ENCODE measurements around the gene PCK1. TPM values are rescaled to one million over a fixed set of nuclear protein-coding genes. Genes with fewer than 3 reads are reported as not detected.

PCK1 gene
- polyA plus RNA-seq, 1 experiment, result not detected

DNA sequence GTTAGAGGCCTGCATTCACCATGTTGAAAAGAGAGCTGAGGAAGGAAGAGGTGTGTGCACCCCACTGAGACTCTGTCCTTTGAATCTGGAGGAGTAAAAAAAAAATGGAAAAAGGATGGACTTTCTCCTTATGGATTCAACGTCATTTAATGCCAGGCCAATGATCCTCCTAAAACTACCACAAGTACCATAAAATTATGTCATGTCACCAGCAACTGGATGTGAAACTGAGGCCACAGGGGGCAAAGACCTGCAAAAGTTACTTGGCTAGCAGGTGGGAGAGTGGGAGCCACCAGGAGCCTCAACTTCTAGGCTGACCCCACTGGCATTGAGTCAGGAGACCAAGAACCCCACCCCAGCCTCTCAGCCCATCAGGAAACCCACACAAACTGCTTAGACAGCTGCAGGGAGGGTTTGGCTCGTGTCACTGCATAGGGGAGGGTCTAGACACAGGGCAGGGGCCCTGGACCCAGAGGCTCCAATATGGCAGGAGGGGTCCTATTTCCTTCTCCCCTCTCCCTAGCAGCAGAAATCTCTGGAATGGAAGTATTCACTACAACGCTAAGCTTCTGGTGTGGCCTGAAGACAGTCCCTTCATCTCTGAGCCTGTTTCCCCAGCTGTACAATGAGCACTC is 11.0 kb downstream of the PCK1 start:
- no peak for DNase-seq (ENCODE audit: low read depth)

DNA sequence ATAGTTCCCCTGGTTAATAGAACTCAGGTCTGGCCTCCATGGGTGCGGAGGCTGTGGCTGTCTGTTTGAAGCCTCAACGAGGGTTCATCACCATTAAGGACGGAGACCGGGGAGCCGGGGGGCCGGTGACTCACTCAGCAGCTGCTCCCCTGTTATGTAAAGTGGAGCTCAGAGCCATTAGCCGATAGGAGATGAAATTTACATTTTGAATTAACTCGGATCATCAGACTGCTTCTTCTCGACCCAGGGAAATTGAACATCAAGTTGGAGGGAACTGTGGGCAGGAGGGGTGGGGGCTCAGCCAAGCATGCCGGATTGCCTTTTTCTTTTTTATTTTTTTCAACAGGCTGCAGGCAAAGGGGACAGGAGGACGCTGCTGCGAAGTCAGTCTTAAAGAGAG is 12.3 kb downstream of the PCK1 start:
- H3K4me3 ChIP-seq (ENCODE audit: low read depth, low read length), result no peak overlapping the region
- ChIA-PET CTCF (interaction anchor here (0.7 kb wide), 1 partner anchor 71 kb away, joined by 3 read pairs; no protein-coding TSS in a partner anchor), POLR2A (no interaction called here)
- no peaks in the 10 kb centered on the region for H3K36me3 ChIP-seq (ENCODE audit: control insufficient read depth, insufficient read depth, low read length)
- peaks cover 12% of the 10 kb centered on the region for H3K27me3 ChIP-seq (ENCODE audit: control insufficient read depth, insufficient read depth, low read length)
- no peak for TF ChIP-seq CTCF (IDR thresholded peaks at IDR 0.05; ENCODE audit: insufficient read depth, low read depth, low read length)
- no peak for DNase-seq (ENCODE audit: low read depth)

More for the DNA sequence above, 11.0 kb downstream of the PCK1 start:
- TF ChIP-seq CTCF (IDR thresholded peaks at IDR 0.05; ENCODE audit: insufficient read depth, low read depth, low read length), result no peak
- H3K27me3 ChIP-seq (ENCODE audit: control insufficient read depth, insufficient read depth, low read length), result peaks cover 9% of the 10 kb centered on the region
- no peak overlapping the region for H3K4me3 ChIP-seq (ENCODE audit: low read depth, low read length)
- POLR2A ChIA-PET, result no interaction called here
- H3K36me3 ChIP-seq (ENCODE audit: control insufficient read depth, insufficient read depth, low read length), result no peaks in the 10 kb centered on the region
- CTCF ChIA-PET, result interaction anchor here (1.5 to 1.9 kb wide), 2 partner anchors 10 to 16 kb away, joined by 4 read pairs; no protein-coding TSS in a partner anchor

GRCh38 chr20:57573894-57574293 is 13.0 kb downstream of the PCK1 start:
- POLR2A ChIA-PET, result no interaction called here
- DNase-seq (ENCODE audit: low read depth), result no peak
- CTCF ChIA-PET, result interaction anchor here (0.7 to 1.1 kb wide), 2 partner anchors 8 to 71 kb away, joined by 3 to 4 read pairs; no protein-coding TSS in a partner anchor
- no peaks in the 10 kb centered on the region for H3K36me3 ChIP-seq (ENCODE audit: control insufficient read depth, insufficient read depth, low read length)
- peaks cover 16% of the 10 kb centered on the region for H3K27me3 ChIP-seq (ENCODE audit: control insufficient read depth, insufficient read depth, low read length)
- no peak overlapping the region for H3K4me3 ChIP-seq (ENCODE audit: low read depth, low read length)
- TF ChIP-seq CTCF (IDR thresholded peaks at IDR 0.05; ENCODE audit: insufficient read depth, low read depth, low read length), result peak; percentile 2; the same call in 1 of the 2 replicates

- ChIA-PET CTCF (no interaction called here), POLR2A (no interaction called here)
- Histone ChIP-seq H3K27me3 (ENCODE audit: control insufficient read depth, insufficient read depth, low read length) (peaks cover 17% of the 10 kb centered on the region), H3K36me3 (ENCODE audit: control insufficient read depth, insufficient read depth, low read length) (no peaks in the 10 kb centered on the region), H3K4me3 (ENCODE audit: low read depth, low read length) (no peak overlapping the region)
- TF ChIP-seq CTCF (IDR thresholded peaks at IDR 0.05; ENCODE audit: insufficient read depth, low read depth, low read length), result no peak
- DNase-seq (ENCODE audit: low read depth), result no peak
These were observed 14.0 kb downstream of the PCK1 start for GRCh38 chr20:57574954-57575353.

- no peak overlapping the region for H3K4me3 ChIP-seq (ENCODE audit: low read depth, low read length)
- DNase-seq (ENCODE audit: low read depth), result no peak
- no peak for TF ChIP-seq CTCF (IDR thresholded peaks at IDR 0.05; ENCODE audit: insufficient read depth, low read depth, low read length)
- CTCF ChIA-PET, result no interaction called here
- POLR2A ChIA-PET, result no interaction called here
- H3K36me3 ChIP-seq (ENCODE audit: control insufficient read depth, insufficient read depth, low read length), result no peaks in the 10 kb centered on the region
- H3K27me3 ChIP-seq (ENCODE audit: control insufficient read depth, insufficient read depth, low read length), result peaks cover 25% of the 10 kb centered on the region
These were observed 15.1 kb downstream of the PCK1 start for GRCh38 chr20:57576002-57576401.

Data from BJ (cell line).